GM21717 (cell line): ENCODE data around the gene ALMS1.
"Not testable (repeated sequence)": the region's sequence is repeated elsewhere in the genome, so short reads cannot be mapped to it uniquely, and the experiment has no call there.

Experiments used
- ATAC-seq: cut with Tn5 transposase; IDR thresholded peaks from one replicate; pipeline ENCODE4 v1.9.1; 2021; ENCODE audit warnings: mild to moderate bottlenecking, moderate library complexity; ENCODE audit not compliant: unreplicated experiment

The ALMS1 gene

GRCh38 chr2:73489053-73489452 lies 103.4 kb downstream of the ALMS1 start:
- ATAC-seq, result no peak

- no peak for ATAC-seq
Observed at GRCh38 chr2:73494031-73494430, 108.4 kb downstream of the ALMS1 start.

- no peak for ATAC-seq
Observed at GRCh38 chr2:73503992-73504570, 118.4 kb downstream of the ALMS1 start.

- not testable (repeated sequence) for ATAC-seq
Observed at GRCh38 chr2:73504850-73505249, 119.2 kb downstream of the ALMS1 start.

GRCh38 chr2:73510470-73510869 lies 124.8 kb downstream of the ALMS1 start:
- ATAC-seq, result not testable (repeated sequence)

- ATAC-seq, result no peak
Observed at GRCh38 chr2:73516033-73516432, 130.4 kb downstream of the ALMS1 start.

- ATAC-seq, result no peak
Observed at GRCh38 chr2:73528688-73529087, 143.1 kb downstream of the ALMS1 start.

- ATAC-seq, result not testable (repeated sequence)
Observed at GRCh38 chr2:73530773-73531172, 145.1 kb downstream of the ALMS1 start.

GRCh38 chr2:73532381-73532780 lies 146.7 kb downstream of the ALMS1 start:
- no peak for ATAC-seq

GRCh38 chr2:73536133-73536840 lies 150.7 kb downstream of the ALMS1 start:
- ATAC-seq, result no peak

GRCh38 chr2:73560875-73561274 lies 175.2 kb downstream of the ALMS1 start:
- ATAC-seq, result not testable (repeated sequence)

GRCh38 chr2:73561422-73561821 lies 175.8 kb downstream of the ALMS1 start:
- ATAC-seq, result no peak

- ATAC-seq, result no peak
Observed at GRCh38 chr2:73564986-73565385, 179.3 kb downstream of the ALMS1 start.

- no peak for ATAC-seq
Observed at GRCh38 chr2:73566288-73566878, 180.7 kb downstream of the ALMS1 start.

- no peak for ATAC-seq
Observed at GRCh38 chr2:73575261-73575660, 189.6 kb downstream of the ALMS1 start.

GRCh38 chr2:73582364-73582763 lies 196.7 kb downstream of the ALMS1 start:
- ATAC-seq, result no peak

GRCh38 chr2:73588177-73588576 lies 202.5 kb downstream of the ALMS1 start:
- ATAC-seq, result no peak

- ATAC-seq, result no peak
Observed at GRCh38 chr2:73593680-73594079, 208.0 kb downstream of the ALMS1 start.

GRCh38 chr2:73594251-73594650 lies 208.6 kb downstream of the ALMS1 start:
- no peak for ATAC-seq

- no peak for ATAC-seq
Observed at GRCh38 chr2:73601780-73602179, 216.1 kb downstream of the ALMS1 start.

GRCh38 chr2:73603099-73603588 lies 217.5 kb downstream of the ALMS1 start:
- peak; percentile 72 for ATAC-seq

GRCh38 chr2:73604589-73604988 lies 219.0 kb downstream of the ALMS1 start:
- not testable (repeated sequence) for ATAC-seq
